SK-N-SH (cell line): ENCODE results near the gene RILPL1. TPM values are rescaled to one million over a fixed set of nuclear protein-coding genes. Genes with fewer than 3 reads are reported as not detected.

Experiments
- CTCF ChIA-PET: fragments of 300-600, 350-600 bp; formaldehyde crosslinking; extraction: SDS; loops from one replicate; lab custom pipeline; 2021; lab: Yijun Ruan, JAX
- POLR2A ChIA-PET: fragments of 350-600 bp; sonication (Branson Sonifier 250); formaldehyde crosslinking; extraction: SDS; loops from one replicate; lab custom pipeline; 2020; ENCODE audit warnings: antibody characterized with exemption, inconsistent platforms; lab: Yijun Ruan, JAX
- DNase-seq: peaks from one replicate; pipeline ENCODE4 v3.0.0; 2012
- H2AFZ ChIP-seq: fragments of 200-600 bp; sonication (generic); 2 replicates; pipeline ENCODE4 v1.8.1; 2016; ENCODE audit warnings: antibody characterized with exemption, mild to moderate bottlenecking, low read depth
- H3F3A ChIP-seq: fragments of 200-600 bp; sonication (generic); replicated peaks from 2 replicates; pipeline ENCODE3; 2016; ENCODE audit warnings: antibody characterized with exemption, mild to moderate bottlenecking; ENCODE audit not compliant: insufficient read depth
- H3K27ac ChIP-seq, 2 experiments: fragments of 200-500 bp in 1 of 2; fragments of 200-600 bp in 1 of 2; sonication (Bioruptor generic) in 1 of 2; sonication (generic), shearing (Covaris generic) in 1 of 2; 2 replicates each; pipeline versions ENCODE4 v1.5.1 to v1.6.1; 2014 to 2016; ENCODE audit warnings: low read depth in 2 of 2, inconsistent platforms in 1 of 2, low read length in 1 of 2, mild to moderate bottlenecking in 1 of 2, mixed read lengths in 1 of 2
- H3K27me3 ChIP-seq: fragments of 200-600 bp; sonication (generic), shearing (Covaris generic); 2 replicates; pipeline ENCODE4 v1.6.1; 2016; ENCODE audit warnings: mixed run types; ENCODE audit not compliant: insufficient read depth
- H3K36me3 ChIP-seq, 2 experiments: fragments of 200-500 bp in 1 of 2; fragments of 200-600 bp in 1 of 2; sonication (Bioruptor generic) in 1 of 2; sonication (generic) in 1 of 2; replicated peaks in 1 of 2; 2 replicates each; pipeline versions ENCODE3 to v1.5.1; 2014 to 2016; ENCODE audit warnings: low read length in 1 of 2, mild to moderate bottlenecking in 1 of 2; ENCODE audit not compliant: insufficient read depth in 2 of 2, control insufficient read depth in 1 of 2
- H3K4me1 ChIP-seq, 2 experiments: fragments of 200-500 bp in 1 of 2; fragments of 200-600 bp in 1 of 2; sonication (Bioruptor generic) in 1 of 2; sonication (generic), shearing (Covaris generic) in 1 of 2; 2 replicates each; pipeline versions ENCODE4 v1.5.1 to v1.6.1; 2014 to 2016; ENCODE audit warnings: low read depth in 1 of 2, low read length in 1 of 2, mixed run types in 1 of 2; ENCODE audit not compliant: insufficient read depth in 2 of 2, control insufficient read depth in 1 of 2
- H3K4me2 ChIP-seq: fragments of 200-600 bp; sonication (generic), shearing (Covaris generic); 2 replicates; pipeline ENCODE4 v1.6.1; 2017; ENCODE audit warnings: mixed run types
- H3K4me3 ChIP-seq, 2 experiments: fragments of 200-500 bp in 1 of 2; fragments of 200-600 bp in 1 of 2; sonication (Bioruptor generic) in 1 of 2; sonication (generic), shearing (Covaris generic) in 1 of 2; 2 replicates each; pipeline versions ENCODE4 v1.5.1 to v1.8.1; 2014 to 2016; ENCODE audit warnings: low read depth in 2 of 2, inconsistent platforms in 1 of 2, low read length in 1 of 2, mild to moderate bottlenecking in 1 of 2, mixed read lengths in 1 of 2, moderate library complexity in 1 of 2
- H3K79me2 ChIP-seq: fragments of 200-600 bp; sonication (generic); 2 replicates; pipeline ENCODE4 v1.8.1; 2017; ENCODE audit warnings: mild to moderate bottlenecking; ENCODE audit not compliant: insufficient read depth
- H3K9ac ChIP-seq: fragments of 200-600 bp; sonication (generic); 2 replicates; pipeline ENCODE4 v1.6.1; 2017; ENCODE audit warnings: mixed run types
- H3K9me2 ChIP-seq: fragments of 200-600 bp; sonication (generic); 2 replicates; pipeline ENCODE4 v1.6.1; 2017; ENCODE audit warnings: mixed run types
- H3K9me3 ChIP-seq: fragments of 200-600 bp; sonication (generic); 2 replicates; pipeline ENCODE4 v1.6.1; 2017; ENCODE audit warnings: mixed run types, mild to moderate bottlenecking, moderate library complexity
- H4K20me1 ChIP-seq: fragments of 200-600 bp; sonication (generic); 2 replicates; pipeline ENCODE4 v1.6.1; 2017; ENCODE audit warnings: mild to moderate bottlenecking, mixed run types; ENCODE audit not compliant: insufficient read depth
- CHD2 ChIP-seq: fragments of 150-350 bp; IDR thresholded peaks from 2 replicates; pipeline ENCODE4 v1.6.1; 2018; ENCODE audit warnings: low read length; ENCODE audit not compliant: partially characterized antibody
- EZH2phosphoT487 ChIP-seq: fragments of 200-600 bp; sonication (generic); IDR thresholded peaks from 2 replicates; pipeline ENCODE4 v1.6.1; 2017; ENCODE audit warnings: low read depth, mixed run types, mild to moderate bottlenecking, antibody characterized with exemption, moderate library complexity, borderline replicate concordance
- FOSL2 ChIP-seq: IDR thresholded peaks from 2 replicates; pipeline ENCODE4 v1.4.0; 2012; ENCODE audit warnings: low read depth, mild to moderate bottlenecking, moderate library complexity, borderline replicate concordance
- MXI1 ChIP-seq: IDR thresholded peaks from 2 replicates; pipeline ENCODE4 v1.6.1; 2012; ENCODE audit warnings: mild to moderate bottlenecking, low read depth, low read length, improper control_type of control experiment
- NFIC ChIP-seq: IDR thresholded peaks from 2 replicates; pipeline ENCODE4 v1.4.0; 2012; ENCODE audit warnings: borderline replicate concordance
- POLR2AphosphoS5 ChIP-seq: IDR thresholded peaks from 2 replicates; pipeline ENCODE4 v1.6.1; 2012; ENCODE audit warnings: low read depth, low read length
- RFX5 ChIP-seq: IDR thresholded peaks from 2 replicates; pipeline ENCODE4 v1.6.1; 2012; ENCODE audit warnings: mild to moderate bottlenecking, improper control_type of control experiment, low read length
- RXRA ChIP-seq: IDR thresholded peaks from 2 replicates; pipeline ENCODE4 v1.4.0; 2012; ENCODE audit warnings: low read depth, mild to moderate bottlenecking, borderline replicate concordance
- SIN3A ChIP-seq: IDR thresholded peaks from 2 replicates; pipeline ENCODE4 v1.6.1; 2012; ENCODE audit warnings: low read depth, mild to moderate bottlenecking, low read length, moderate library complexity, borderline replicate concordance
- SMC3 ChIP-seq: IDR thresholded peaks from 2 replicates; pipeline ENCODE4 v1.6.1; 2012; ENCODE audit warnings: low read depth, low read length, improper control_type of control experiment
- TAF1 ChIP-seq: IDR thresholded peaks from 2 replicates; pipeline ENCODE4 v1.6.1; 2012; ENCODE audit warnings: low read depth, mild to moderate bottlenecking, low read length, moderate library complexity, borderline replicate concordance
- TEAD4 ChIP-seq: IDR thresholded peaks from 2 replicates; pipeline ENCODE4 v1.4.0; 2012; ENCODE audit warnings: mild to moderate bottlenecking, borderline replicate concordance; ENCODE audit not compliant: insufficient read depth
- WGBS: methylation state at CpG from one replicate; pipeline ENCODE4 v1.1.6; 2017; ENCODE audit warnings: low lambda C conversion rate; 5-methylcytosine and 5-hydroxymethylcytosine counted together
- polyA plus RNA-seq, 3 experiments: library from polyadenylated mRNA; depleted of rRNA; stranded (reverse); fragments of >200 nt; gene quantifications; 2 replicates each; pipeline ENCODE4 v1.2.3, GENCODE V29; 2012
- TF ChIP-seq, protein P1 (sequence below): IDR thresholded peaks from 2 replicates; pipeline ENCODE4; 2012
- TF ChIP-seq, protein P2 (sequence below): IDR thresholded peaks from 2 replicates; pipeline ENCODE4 v1.4.0; 2012; ENCODE audit warnings: low read depth
- TF ChIP-seq, protein P3 (sequence below): fragments of 200-600 bp; sonication (generic); IDR thresholded peaks from 2 replicates; pipeline ENCODE4 v1.6.1; 2017; ENCODE audit warnings: antibody characterized with exemption, mild to moderate bottlenecking, moderate library complexity
- TF ChIP-seq, protein P4 (sequence below): IDR thresholded peaks from 2 replicates; pipeline ENCODE4 v1.6.1; 2012; ENCODE audit warnings: mild to moderate bottlenecking, low read depth, low read length, moderate library complexity
- TF ChIP-seq, protein P5 (sequence below): fragments of 150-350 bp; IDR thresholded peaks from 2 replicates; pipeline ENCODE4 v1.6.1; 2017; ENCODE audit warnings: antibody characterized with exemption, low read length, low read depth, borderline replicate concordance

The RILPL1 gene
- polyA plus RNA-seq, 1 of the 3 experiments (the other 2 are of a cell fraction) = 32.6 TPM

DNA sequence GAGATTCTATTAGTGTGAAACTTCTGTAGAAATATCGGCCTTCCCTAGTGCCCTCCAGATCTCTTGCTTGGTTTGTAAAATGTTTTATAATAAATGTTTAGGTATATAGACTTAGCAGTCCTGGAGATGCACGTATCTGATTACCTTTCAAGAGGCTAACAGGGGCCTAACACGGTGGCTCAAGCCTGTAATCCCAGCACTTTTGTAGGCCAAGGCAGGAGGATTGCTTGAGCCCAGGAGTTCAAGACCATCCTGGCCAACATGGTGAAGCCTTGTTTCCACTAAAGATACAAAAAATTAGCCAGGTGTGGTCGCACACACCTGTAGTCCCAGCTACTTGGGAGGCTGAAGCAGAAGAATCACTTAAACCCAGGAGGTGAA lies 87.2 kb downstream of the RILPL1 start:
- Histone ChIP-seq H3K27me3 (no peaks in the 10 kb centered on the region), H3K4me1 (peaks cover 0 to 2% of the 10 kb centered on the region in 2 experiments; a peak in 2 of 4 replicates), H2AFZ (peak overlapping the region; percentile 46), H3K9me3 (no peaks in the 10 kb centered on the region), H3K36me3 (no peaks in the 10 kb centered on the region), H4K20me1 (no peaks in the 10 kb centered on the region), H3K9me2 (no peaks in the 10 kb centered on the region), H3F3A (no peaks in the 10 kb centered on the region), H3K79me2 (no peaks in the 10 kb centered on the region), H3K4me3 (no peak overlapping the region), H3K9ac (no peak overlapping the region; the same call in 1 of the 2 replicates), H3K27ac (peak overlapping the region in 1 of 2 experiments; percentile 34; a peak in 1 of 4 replicates), H3K4me2 (peak overlapping the region; percentile 5; the same call in 1 of the 2 replicates)
- ChIA-PET POLR2A (interaction anchor here (0.7 kb wide), 1 partner anchor 103 kb away, joined by 6 read pairs; no protein-coding TSS in a partner anchor), CTCF (no interaction called here)
- TF ChIP-seq FOSL2 (no peak), RXRA (no peak), EZH2phosphoT487 (no peak), MXI1 (no peak), TAF1 (no peak), SMC3 (no peak), TEAD4 (no peak)
- no peak for DNase-seq
- WGBS = 73% methylated on average over 4 of the region's 4 CpGs

DNA sequence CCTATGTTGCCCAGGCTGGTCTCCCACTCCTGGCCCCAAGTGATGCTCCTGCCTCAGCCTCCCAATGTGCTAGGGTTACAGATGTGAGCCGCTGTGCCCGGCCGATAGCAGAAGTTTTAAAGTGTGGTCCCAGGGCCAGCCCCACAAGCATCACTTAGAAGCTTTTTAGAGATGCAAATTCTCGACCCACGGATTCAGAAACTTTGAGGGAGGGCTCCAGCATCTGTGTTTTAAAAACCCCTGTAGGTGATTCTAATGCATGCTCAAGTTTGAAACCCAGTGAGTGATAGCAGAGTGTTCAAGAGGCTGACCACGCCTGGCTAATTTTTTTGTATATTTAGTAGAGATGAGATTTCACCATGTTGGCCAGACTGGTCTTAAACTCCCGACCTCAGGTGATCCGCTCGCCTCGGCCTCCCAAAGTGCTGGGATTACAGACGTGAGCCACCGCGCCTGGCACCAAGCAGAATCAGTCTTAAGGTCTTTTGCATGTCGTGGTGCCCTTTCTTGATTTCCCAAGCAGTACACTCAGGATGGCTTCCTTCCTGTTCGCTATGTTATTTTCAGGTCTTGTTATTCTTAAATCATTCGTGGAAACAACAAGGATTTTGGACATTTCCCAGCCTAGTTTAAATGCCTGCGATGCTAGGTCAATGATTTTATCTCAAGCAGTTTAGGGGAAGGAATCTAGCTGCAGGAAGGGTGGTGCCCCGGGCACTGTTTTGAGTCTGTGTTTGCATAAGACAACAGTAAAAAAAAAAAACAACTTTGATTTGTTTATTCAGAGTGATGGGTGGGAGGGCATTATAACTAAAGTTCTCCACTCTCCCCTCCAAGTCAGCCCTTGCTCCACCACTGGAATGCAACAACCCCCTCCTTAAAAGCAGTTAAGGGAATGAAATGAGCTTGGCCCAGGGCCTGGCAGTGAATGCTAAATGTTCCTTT lies 87.9 kb downstream of the RILPL1 start:
- Histone ChIP-seq H3K4me2 (peak overlapping the region; percentile 5; the same call in 1 of the 2 replicates), H3K27me3 (no peaks in the 10 kb centered on the region), H3K27ac (peak overlapping the region in 1 of 2 experiments; percentile 34; a peak in 2 of 4 replicates), H3K4me1 (peaks cover 0 to 2% of the 10 kb centered on the region in 2 experiments; a peak in 2 of 4 replicates), H3F3A (no peaks in the 10 kb centered on the region), H3K9me2 (no peaks in the 10 kb centered on the region), H3K9ac (no peak overlapping the region; the same call in 1 of the 2 replicates), H4K20me1 (no peaks in the 10 kb centered on the region), H2AFZ (peak overlapping the region; percentile 46), H3K4me3 (no peak overlapping the region), H3K36me3 (no peaks in the 10 kb centered on the region), H3K9me3 (no peaks in the 10 kb centered on the region), H3K79me2 (no peaks in the 10 kb centered on the region)
- CTCF ChIA-PET = no interaction called here
- WGBS = 71% methylated on average over 18 of the region's 18 CpGs
- POLR2A ChIA-PET = interaction anchor here (0.7 kb wide), 1 partner anchor 103 kb away, joined by 6 read pairs; no protein-coding TSS in a partner anchor
- DNase-seq = no peak
- no peak for TF ChIP-seq RFX5
- TF ChIP-seq, protein P1, sequence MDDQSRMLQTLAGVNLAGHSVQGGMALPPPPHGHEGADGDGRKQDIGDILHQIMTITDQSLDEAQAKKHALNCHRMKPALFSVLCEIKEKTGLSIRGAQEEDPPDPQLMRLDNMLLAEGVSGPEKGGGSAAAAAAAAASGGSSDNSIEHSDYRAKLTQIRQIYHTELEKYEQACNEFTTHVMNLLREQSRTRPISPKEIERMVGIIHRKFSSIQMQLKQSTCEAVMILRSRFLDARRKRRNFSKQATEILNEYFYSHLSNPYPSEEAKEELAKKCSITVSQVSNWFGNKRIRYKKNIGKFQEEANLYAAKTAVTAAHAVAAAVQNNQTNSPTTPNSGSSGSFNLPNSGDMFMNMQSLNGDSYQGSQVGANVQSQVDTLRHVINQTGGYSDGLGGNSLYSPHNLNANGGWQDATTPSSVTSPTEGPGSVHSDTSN = no peak
- TF ChIP-seq, protein P2, sequence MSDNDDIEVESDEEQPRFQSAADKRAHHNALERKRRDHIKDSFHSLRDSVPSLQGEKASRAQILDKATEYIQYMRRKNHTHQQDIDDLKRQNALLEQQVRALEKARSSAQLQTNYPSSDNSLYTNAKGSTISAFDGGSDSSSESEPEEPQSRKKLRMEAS = no peak
- TF ChIP-seq, protein P3, sequence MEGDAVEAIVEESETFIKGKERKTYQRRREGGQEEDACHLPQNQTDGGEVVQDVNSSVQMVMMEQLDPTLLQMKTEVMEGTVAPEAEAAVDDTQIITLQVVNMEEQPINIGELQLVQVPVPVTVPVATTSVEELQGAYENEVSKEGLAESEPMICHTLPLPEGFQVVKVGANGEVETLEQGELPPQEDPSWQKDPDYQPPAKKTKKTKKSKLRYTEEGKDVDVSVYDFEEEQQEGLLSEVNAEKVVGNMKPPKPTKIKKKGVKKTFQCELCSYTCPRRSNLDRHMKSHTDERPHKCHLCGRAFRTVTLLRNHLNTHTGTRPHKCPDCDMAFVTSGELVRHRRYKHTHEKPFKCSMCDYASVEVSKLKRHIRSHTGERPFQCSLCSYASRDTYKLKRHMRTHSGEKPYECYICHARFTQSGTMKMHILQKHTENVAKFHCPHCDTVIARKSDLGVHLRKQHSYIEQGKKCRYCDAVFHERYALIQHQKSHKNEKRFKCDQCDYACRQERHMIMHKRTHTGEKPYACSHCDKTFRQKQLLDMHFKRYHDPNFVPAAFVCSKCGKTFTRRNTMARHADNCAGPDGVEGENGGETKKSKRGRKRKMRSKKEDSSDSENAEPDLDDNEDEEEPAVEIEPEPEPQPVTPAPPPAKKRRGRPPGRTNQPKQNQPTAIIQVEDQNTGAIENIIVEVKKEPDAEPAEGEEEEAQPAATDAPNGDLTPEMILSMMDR = no peak
- TF ChIP-seq, protein P4, sequence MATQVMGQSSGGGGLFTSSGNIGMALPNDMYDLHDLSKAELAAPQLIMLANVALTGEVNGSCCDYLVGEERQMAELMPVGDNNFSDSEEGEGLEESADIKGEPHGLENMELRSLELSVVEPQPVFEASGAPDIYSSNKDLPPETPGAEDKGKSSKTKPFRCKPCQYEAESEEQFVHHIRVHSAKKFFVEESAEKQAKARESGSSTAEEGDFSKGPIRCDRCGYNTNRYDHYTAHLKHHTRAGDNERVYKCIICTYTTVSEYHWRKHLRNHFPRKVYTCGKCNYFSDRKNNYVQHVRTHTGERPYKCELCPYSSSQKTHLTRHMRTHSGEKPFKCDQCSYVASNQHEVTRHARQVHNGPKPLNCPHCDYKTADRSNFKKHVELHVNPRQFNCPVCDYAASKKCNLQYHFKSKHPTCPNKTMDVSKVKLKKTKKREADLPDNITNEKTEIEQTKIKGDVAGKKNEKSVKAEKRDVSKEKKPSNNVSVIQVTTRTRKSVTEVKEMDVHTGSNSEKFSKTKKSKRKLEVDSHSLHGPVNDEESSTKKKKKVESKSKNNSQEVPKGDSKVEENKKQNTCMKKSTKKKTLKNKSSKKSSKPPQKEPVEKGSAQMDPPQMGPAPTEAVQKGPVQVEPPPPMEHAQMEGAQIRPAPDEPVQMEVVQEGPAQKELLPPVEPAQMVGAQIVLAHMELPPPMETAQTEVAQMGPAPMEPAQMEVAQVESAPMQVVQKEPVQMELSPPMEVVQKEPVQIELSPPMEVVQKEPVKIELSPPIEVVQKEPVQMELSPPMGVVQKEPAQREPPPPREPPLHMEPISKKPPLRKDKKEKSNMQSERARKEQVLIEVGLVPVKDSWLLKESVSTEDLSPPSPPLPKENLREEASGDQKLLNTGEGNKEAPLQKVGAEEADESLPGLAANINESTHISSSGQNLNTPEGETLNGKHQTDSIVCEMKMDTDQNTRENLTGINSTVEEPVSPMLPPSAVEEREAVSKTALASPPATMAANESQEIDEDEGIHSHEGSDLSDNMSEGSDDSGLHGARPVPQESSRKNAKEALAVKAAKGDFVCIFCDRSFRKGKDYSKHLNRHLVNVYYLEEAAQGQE = no peak
- no peak for TF ChIP-seq POLR2AphosphoS5
- no peak for TF ChIP-seq NFIC
- no peak for TF ChIP-seq SIN3A
- no peak for TF ChIP-seq CHD2
- TF ChIP-seq, protein P5, sequence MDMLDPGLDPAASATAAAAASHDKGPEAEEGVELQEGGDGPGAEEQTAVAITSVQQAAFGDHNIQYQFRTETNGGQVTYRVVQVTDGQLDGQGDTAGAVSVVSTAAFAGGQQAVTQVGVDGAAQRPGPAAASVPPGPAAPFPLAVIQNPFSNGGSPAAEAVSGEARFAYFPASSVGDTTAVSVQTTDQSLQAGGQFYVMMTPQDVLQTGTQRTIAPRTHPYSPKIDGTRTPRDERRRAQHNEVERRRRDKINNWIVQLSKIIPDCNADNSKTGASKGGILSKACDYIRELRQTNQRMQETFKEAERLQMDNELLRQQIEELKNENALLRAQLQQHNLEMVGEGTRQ = no peak
